Measurements from ENCODE around the gene RBMS3. TPM values are rescaled to one million over a fixed set of nuclear protein-coding genes. Genes with fewer than 3 reads are reported as not detected.

RBMS3 gene
- total RNA-seq, 1 experiment from 2014 or later = 0.42 TPM

- no peak for TF ChIP-seq ZBTB33 (IDR thresholded peaks at IDR 0.05; ENCODE audit: extremely low read depth, insufficient replicate concordance, low read length)
- TF ChIP-seq SRF (IDR thresholded peaks at IDR 0.05; ENCODE audit: low read depth) = no peak
- no peak for TF ChIP-seq MAX (IDR thresholded peaks at IDR 0.05)
- no peak for TF ChIP-seq EZH2phosphoT487 (IDR thresholded peaks at IDR 0.05; ENCODE audit: borderline replicate concordance)
- no peak for TF ChIP-seq ZFX (IDR thresholded peaks at IDR 0.05)
- TF ChIP-seq YY1 (IDR thresholded peaks at IDR 0.05; ENCODE audit: extremely low read depth, insufficient replicate concordance, low read depth, low read length) = no peak
- no peak for TF ChIP-seq EZH2 (IDR thresholded peaks at IDR 0.05)
- no peak for TF ChIP-seq ELF1 (IDR thresholded peaks at IDR 0.05; ENCODE audit: borderline replicate concordance, low read depth)
- TF ChIP-seq POLR2A (IDR thresholded peaks at IDR 0.05; ENCODE audit: borderline replicate concordance, extremely low read depth, insufficient read depth, insufficient read length) = no peak
Observed at GRCh38 chr3:29933802-29934490, 653.1 kb downstream of the RBMS3 start (continued).

- Histone ChIP-seq H3K27me3 (ENCODE audit: insufficient read depth, low read length) (no peaks in the 10 kb centered on the region), H3K9me2 (ENCODE audit: insufficient read depth) (no peaks in the 10 kb centered on the region), H2AFZ (ENCODE audit: low read depth, low read length, poor library complexity, severe bottlenecking) (no peak overlapping the region), H3K9ac (ENCODE audit: low read length) (no peak overlapping the region), H3K27ac (ENCODE audit: low read depth, low read length) (no peak overlapping the region), H3K36me3 (ENCODE audit: control insufficient read depth in 1 of 2, insufficient read depth in 2 of 2, low read length in 2 of 2) (no peaks in the 10 kb centered on the region), H3K9me3 (ENCODE audit: control insufficient read depth in 1 of 2, insufficient read depth in 1 of 2, low read depth in 1 of 2, low read length in 2 of 2) (no peaks in the 10 kb centered on the region), H3K4me1 (ENCODE audit: control insufficient read depth in 1 of 2, insufficient read depth in 2 of 2, low read length in 2 of 2) (no peaks in the 10 kb centered on the region), H3K4me3 (replicated peaks in 1 of 2; ENCODE audit: low read depth in 1 of 2, low read length in 2 of 2) (no peak overlapping the region), H4K20me1 (ENCODE audit: insufficient read depth) (no peaks in the 10 kb centered on the region), H3K4me2 (ENCODE audit: low read length) (no peak overlapping the region), H3K79me2 (ENCODE audit: insufficient read depth, low read length) (no peaks in the 10 kb centered on the region)
- ChIA-PET CTCF (no interaction called here), RAD21 (ENCODE audit: low non-redundant PET in 1 of 2, low total read pairs in 2 of 2, uncharacterized antibody in 2 of 2, unreplicated experiment in 2 of 2) (no interaction called here), POLR2A (no interaction called here)
- intact Hi-C loops (cut with micrococcal nuclease) = no loop called here
- BruUV-seq (replicated peaks) = no TSS peak
- DNase-seq (ENCODE audit: low read depth, low spot score) (no peak), ATAC-seq (no peak)
- TF ChIP-seq RAD21 (IDR thresholded peaks at IDR 0.05; ENCODE audit: low read depth) = no peak
- TF ChIP-seq ZFX (IDR thresholded peaks at IDR 0.05) = no peak
- TF ChIP-seq SRF (IDR thresholded peaks at IDR 0.05; ENCODE audit: low read depth) = no peak
- TF ChIP-seq SIN3A (IDR thresholded peaks at IDR 0.05; ENCODE audit: low read depth) = no peak
- no peak for TF ChIP-seq CEBPB (IDR thresholded peaks at IDR 0.05; ENCODE audit: low read depth)
- TF ChIP-seq ATF3 (IDR thresholded peaks at IDR 0.05) = no peak
- no peak for TF ChIP-seq EGR1 (IDR thresholded peaks at IDR 0.05; ENCODE audit: low read depth)
- no peak for TF ChIP-seq EZH2phosphoT487 (IDR thresholded peaks at IDR 0.05; ENCODE audit: borderline replicate concordance)
- TF ChIP-seq, protein P1, sequence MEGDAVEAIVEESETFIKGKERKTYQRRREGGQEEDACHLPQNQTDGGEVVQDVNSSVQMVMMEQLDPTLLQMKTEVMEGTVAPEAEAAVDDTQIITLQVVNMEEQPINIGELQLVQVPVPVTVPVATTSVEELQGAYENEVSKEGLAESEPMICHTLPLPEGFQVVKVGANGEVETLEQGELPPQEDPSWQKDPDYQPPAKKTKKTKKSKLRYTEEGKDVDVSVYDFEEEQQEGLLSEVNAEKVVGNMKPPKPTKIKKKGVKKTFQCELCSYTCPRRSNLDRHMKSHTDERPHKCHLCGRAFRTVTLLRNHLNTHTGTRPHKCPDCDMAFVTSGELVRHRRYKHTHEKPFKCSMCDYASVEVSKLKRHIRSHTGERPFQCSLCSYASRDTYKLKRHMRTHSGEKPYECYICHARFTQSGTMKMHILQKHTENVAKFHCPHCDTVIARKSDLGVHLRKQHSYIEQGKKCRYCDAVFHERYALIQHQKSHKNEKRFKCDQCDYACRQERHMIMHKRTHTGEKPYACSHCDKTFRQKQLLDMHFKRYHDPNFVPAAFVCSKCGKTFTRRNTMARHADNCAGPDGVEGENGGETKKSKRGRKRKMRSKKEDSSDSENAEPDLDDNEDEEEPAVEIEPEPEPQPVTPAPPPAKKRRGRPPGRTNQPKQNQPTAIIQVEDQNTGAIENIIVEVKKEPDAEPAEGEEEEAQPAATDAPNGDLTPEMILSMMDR (IDR thresholded peaks at IDR 0.05 in 2 of 3, conservative IDR thresholded peaks at IDR 0.05 in 1 of 3; ENCODE audit: borderline replicate concordance in 1 of 3, insufficient read depth in 1 of 3, low read depth in 2 of 3, low read length in 2 of 3) = no peak
- no peak for TF ChIP-seq SP1 (IDR thresholded peaks at IDR 0.05; ENCODE audit: low read depth)
- TF ChIP-seq, protein P2, sequence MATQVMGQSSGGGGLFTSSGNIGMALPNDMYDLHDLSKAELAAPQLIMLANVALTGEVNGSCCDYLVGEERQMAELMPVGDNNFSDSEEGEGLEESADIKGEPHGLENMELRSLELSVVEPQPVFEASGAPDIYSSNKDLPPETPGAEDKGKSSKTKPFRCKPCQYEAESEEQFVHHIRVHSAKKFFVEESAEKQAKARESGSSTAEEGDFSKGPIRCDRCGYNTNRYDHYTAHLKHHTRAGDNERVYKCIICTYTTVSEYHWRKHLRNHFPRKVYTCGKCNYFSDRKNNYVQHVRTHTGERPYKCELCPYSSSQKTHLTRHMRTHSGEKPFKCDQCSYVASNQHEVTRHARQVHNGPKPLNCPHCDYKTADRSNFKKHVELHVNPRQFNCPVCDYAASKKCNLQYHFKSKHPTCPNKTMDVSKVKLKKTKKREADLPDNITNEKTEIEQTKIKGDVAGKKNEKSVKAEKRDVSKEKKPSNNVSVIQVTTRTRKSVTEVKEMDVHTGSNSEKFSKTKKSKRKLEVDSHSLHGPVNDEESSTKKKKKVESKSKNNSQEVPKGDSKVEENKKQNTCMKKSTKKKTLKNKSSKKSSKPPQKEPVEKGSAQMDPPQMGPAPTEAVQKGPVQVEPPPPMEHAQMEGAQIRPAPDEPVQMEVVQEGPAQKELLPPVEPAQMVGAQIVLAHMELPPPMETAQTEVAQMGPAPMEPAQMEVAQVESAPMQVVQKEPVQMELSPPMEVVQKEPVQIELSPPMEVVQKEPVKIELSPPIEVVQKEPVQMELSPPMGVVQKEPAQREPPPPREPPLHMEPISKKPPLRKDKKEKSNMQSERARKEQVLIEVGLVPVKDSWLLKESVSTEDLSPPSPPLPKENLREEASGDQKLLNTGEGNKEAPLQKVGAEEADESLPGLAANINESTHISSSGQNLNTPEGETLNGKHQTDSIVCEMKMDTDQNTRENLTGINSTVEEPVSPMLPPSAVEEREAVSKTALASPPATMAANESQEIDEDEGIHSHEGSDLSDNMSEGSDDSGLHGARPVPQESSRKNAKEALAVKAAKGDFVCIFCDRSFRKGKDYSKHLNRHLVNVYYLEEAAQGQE (IDR thresholded peaks at IDR 0.05; ENCODE audit: low read depth) = no peak
Observed at GRCh38 chr3:29934751-29935150, 653.9 kb downstream of the RBMS3 start.

Data from HCT116 (cell line).